ES-I3 (cell line): ENCODE results near the gene ADGRL4.

Experiments used
- H3K36me3 ChIP-seq: 2 replicates; pipeline ENCODE4 v1.6.1; 2013; ENCODE audit warnings: mild to moderate bottlenecking, low read length, control low read depth, moderate library complexity; ENCODE audit not compliant: insufficient read depth
- H3K4me1 ChIP-seq: 2 replicates; pipeline ENCODE4 v1.6.1; 2013; ENCODE audit warnings: mild to moderate bottlenecking, control low read depth, low read length; ENCODE audit not compliant: insufficient read depth
- H3K9ac ChIP-seq: 2 replicates; pipeline ENCODE4 v1.6.1; 2013; ENCODE audit warnings: low read depth, mild to moderate bottlenecking, low read length, moderate library complexity
- H3K9me3 ChIP-seq: 2 replicates; pipeline ENCODE4 v1.6.1; 2013; ENCODE audit warnings: mild to moderate bottlenecking, low read length, moderate library complexity; ENCODE audit not compliant: control insufficient read depth, insufficient read depth

ADGRL4 gene

DNA sequence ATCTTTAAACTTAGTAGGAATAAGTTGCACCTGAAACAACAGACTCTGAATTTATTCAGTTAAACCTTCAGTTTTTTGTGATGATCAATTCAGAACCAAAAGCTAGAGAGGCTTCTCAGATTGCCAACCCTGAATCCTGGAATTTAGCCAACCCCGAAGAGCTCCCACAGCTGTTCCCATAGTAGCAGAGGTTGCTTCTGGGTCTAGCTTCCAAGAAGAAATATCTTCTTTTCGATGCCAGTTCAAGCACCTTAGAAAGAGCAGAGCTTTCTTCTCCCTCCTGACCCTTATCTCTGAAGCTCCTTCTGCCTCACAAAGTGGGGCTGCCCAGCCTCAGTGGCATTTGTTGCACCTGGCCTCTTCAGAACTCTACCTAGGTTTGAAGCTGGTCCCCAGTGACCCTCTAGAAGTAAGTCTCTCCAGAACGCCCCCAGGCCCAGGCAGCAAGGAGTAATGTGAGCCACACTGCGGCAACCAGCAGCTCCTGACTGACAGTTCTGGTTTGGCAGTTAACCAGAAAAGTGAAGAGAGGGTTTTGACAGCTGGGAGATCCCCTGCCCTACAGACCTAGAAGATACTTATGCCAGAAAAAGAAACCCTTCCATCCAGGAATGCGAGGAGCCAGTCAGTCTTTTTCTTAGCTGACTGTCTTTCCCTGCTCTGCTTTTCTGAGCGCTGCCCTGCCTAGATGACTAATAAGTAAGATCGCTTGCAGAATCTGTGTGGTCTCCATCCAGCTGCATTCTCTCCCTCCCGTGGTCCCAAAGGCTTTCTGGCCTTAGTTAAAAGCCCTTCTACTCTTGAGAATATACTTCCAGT is 165.9 kb downstream of the ADGRL4 start:
- H3K9me3 ChIP-seq: no peaks in the 10 kb centered on the region
- H3K36me3 ChIP-seq: no peaks in the 10 kb centered on the region
- no peak overlapping the region for H3K9ac ChIP-seq
- 0 out of 2 replicates have a peak, but pooled peaks cover 5% of the 10 kb centered on the region for H3K4me1 ChIP-seq
